Measurements from ENCODE around the gene RSU1.

GRCh38 chr10:16789765-16790164, 27.5 kb downstream of the RSU1 start:
- TF ChIP-seq CTCF (IDR thresholded peaks at IDR 0.05) (no peak), EP300 (IDR thresholded peaks at IDR 0.05) (no peak), POLR2AphosphoS5 (IDR thresholded peaks at IDR 0.05) (no peak)

All from sigmoid colon (tissue), 4 donors.